DOHH2 (cell line): ENCODE measurements around the gene NHERF2.

Source experiments
- H3F3A ChIP-seq: fragments of 200-600 bp; sonication (generic), shearing (Covaris generic); 2 replicates; pipeline ENCODE4 v1.6.0; 2016; ENCODE audit warnings: antibody characterized with exemption, mild to moderate bottlenecking; ENCODE audit not compliant: control insufficient read depth, insufficient read depth
- H3K27ac ChIP-seq: fragments of 200-600 bp; sonication (generic); 2 replicates; pipeline ENCODE4 v1.5.1; 2014; ENCODE audit warnings: low read depth, mild to moderate bottlenecking, low read length, moderate library complexity
- H3K27me3 ChIP-seq: fragments of 200-600 bp; sonication (generic); 2 replicates; pipeline ENCODE4 v1.6.1; 2014; ENCODE audit warnings: mild to moderate bottlenecking, low read length, mixed read lengths; ENCODE audit not compliant: control insufficient read depth
- H3K36me3 ChIP-seq: fragments of 200-600 bp; sonication (generic); 2 replicates; pipeline ENCODE4 v1.6.1; 2014; ENCODE audit warnings: mild to moderate bottlenecking, low read length, moderate library complexity, mixed read lengths; ENCODE audit not compliant: control insufficient read depth
- H3K4me1 ChIP-seq: fragments of 200-600 bp; sonication (generic); 2 replicates; pipeline ENCODE4 v1.6.1; 2014; ENCODE audit warnings: mild to moderate bottlenecking, low read length, mixed read lengths; ENCODE audit not compliant: control insufficient read depth
- H3K4me2 ChIP-seq: fragments of 200-600 bp; sonication (generic); 2 replicates; pipeline ENCODE4 v1.6.0; 2014; ENCODE audit warnings: mild to moderate bottlenecking, low read length, moderate library complexity
- H3K4me3 ChIP-seq: fragments of 200-600 bp; sonication (generic); 2 replicates; pipeline ENCODE4 v1.5.1; 2014; ENCODE audit warnings: mild to moderate bottlenecking, low read length, mixed read lengths
- H3K79me2 ChIP-seq: fragments of 200-600 bp; sonication (generic); 2 replicates; pipeline ENCODE4 v1.6.1; 2014; ENCODE audit warnings: mild to moderate bottlenecking, low read length, mixed read lengths; ENCODE audit not compliant: control insufficient read depth
- H3K9me2 ChIP-seq: fragments of 200-600 bp; sonication (generic); replicated peaks from 2 replicates; pipeline ENCODE4 v1.6.1; 2014; ENCODE audit warnings: mild to moderate bottlenecking, low read length, mixed read lengths; ENCODE audit not compliant: control insufficient read depth
- H3K9me3 ChIP-seq: fragments of 200-600 bp; sonication (generic); 2 replicates; pipeline ENCODE4 v1.6.1; 2014; ENCODE audit warnings: antibody characterized with exemption, low read length, mixed read lengths; ENCODE audit not compliant: control insufficient read depth, insufficient read depth
- H4K20me1 ChIP-seq: fragments of 200-600 bp; sonication (generic); 2 replicates; pipeline ENCODE4 v1.6.0; 2014; ENCODE audit warnings: low read depth, mild to moderate bottlenecking, antibody characterized with exemption, low read length, moderate library complexity; ENCODE audit not compliant: control insufficient read depth, insufficient read depth
- EZH2phosphoT487 ChIP-seq: fragments of 200-600 bp; sonication (generic); IDR thresholded peaks from 2 replicates; pipeline ENCODE4 v1.6.1; 2017; ENCODE audit warnings: borderline replicate concordance, mild to moderate bottlenecking, antibody characterized with exemption, low read length, moderate library complexity, mixed read lengths
- TF ChIP-seq, protein P1 (sequence below): fragments of 200-600 bp; sonication (generic); IDR thresholded peaks from one replicate; pipeline ENCODE4 v1.5.1; 2014; ENCODE audit warnings: antibody characterized with exemption, mild to moderate bottlenecking, low read depth, low read length; ENCODE audit not compliant: poor library complexity, severe bottlenecking

Gene NHERF2

DNA sequence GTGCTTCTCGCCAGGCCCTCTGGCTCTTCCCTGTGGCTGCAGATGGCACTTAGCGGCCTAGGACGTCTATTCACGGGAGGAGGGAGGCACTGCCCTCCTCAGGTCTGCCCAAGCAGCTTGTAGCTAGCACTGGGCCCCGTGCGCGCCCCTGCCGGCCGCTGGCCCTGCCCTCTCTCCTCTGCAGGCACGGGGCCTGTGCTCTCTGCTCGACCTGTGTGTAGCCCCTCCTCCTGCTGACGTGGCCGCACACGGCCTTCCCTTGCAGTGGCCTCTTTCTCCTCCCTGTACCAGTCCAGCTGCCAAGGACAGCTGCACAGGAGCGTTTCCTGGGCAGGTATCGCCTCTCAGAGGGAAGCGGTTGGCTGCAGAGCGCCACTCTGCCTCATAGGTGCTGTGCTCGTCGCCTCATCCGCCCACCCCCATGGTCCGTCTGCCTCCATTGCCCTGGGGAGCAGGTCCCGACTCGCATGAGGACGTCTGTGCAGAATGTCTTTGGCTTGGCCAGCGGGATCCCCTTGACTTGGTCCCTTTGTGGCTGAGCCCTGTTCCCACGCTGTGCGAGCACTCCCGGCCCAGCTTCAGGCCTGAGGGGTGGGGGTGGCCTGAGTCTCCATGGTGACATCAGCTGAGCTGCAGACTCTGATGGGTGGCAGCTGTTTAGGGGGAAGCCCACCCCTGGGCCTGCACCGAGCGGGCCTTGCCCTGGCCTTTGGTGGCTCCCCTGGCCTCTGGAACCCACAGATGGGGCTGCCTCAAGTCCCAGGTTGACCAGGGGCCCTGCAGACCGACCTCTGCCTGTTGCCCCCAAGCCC lies 55.7 kb downstream of the NHERF2 start:
- Histone ChIP-seq H3K79me2 (no peaks in the 10 kb centered on the region), H3K4me1 (peaks cover 6% of the 10 kb centered on the region), H3K9me3 (no peaks in the 10 kb centered on the region), H3K27me3 (no peaks in the 10 kb centered on the region), H4K20me1 (no peaks in the 10 kb centered on the region), H3K9me2 (no peaks in the 10 kb centered on the region), H3K27ac (no peak overlapping the region), H3F3A (no peaks in the 10 kb centered on the region), H3K36me3 (peaks cover 19% of the 10 kb centered on the region), H3K4me3 (no peak overlapping the region), H3K4me2 (no peak overlapping the region)
- TF ChIP-seq, protein P1, sequence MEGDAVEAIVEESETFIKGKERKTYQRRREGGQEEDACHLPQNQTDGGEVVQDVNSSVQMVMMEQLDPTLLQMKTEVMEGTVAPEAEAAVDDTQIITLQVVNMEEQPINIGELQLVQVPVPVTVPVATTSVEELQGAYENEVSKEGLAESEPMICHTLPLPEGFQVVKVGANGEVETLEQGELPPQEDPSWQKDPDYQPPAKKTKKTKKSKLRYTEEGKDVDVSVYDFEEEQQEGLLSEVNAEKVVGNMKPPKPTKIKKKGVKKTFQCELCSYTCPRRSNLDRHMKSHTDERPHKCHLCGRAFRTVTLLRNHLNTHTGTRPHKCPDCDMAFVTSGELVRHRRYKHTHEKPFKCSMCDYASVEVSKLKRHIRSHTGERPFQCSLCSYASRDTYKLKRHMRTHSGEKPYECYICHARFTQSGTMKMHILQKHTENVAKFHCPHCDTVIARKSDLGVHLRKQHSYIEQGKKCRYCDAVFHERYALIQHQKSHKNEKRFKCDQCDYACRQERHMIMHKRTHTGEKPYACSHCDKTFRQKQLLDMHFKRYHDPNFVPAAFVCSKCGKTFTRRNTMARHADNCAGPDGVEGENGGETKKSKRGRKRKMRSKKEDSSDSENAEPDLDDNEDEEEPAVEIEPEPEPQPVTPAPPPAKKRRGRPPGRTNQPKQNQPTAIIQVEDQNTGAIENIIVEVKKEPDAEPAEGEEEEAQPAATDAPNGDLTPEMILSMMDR: no peak
- TF ChIP-seq EZH2phosphoT487: no peak

DNA sequence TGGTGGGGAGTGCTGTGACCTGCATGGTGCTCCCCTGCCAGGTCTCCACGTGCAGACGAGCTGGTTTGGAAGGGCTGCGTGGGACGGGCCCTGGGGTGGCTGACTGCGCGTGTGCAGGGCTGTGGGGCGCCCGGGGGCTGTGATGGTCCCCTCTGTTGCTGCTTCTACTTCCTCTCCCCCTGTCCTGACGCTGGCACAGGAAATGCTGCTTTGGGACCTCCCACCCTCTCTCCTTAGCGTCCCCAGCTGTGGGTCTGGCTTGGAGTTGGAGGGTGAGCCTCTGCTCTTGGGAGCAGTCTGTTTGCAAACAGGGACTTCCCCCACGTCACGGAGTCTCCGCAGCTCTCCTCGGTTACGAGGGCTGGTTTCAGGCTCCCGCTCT lies 56.3 kb downstream of the NHERF2 start:
- H3K4me1 ChIP-seq: peaks cover 6% of the 10 kb centered on the region
- no peaks in the 10 kb centered on the region for H3K9me2 ChIP-seq
- H3K4me3 ChIP-seq: no peak overlapping the region
- no peaks in the 10 kb centered on the region for H3K27me3 ChIP-seq
- H3F3A ChIP-seq: no peaks in the 10 kb centered on the region
- H3K36me3 ChIP-seq: peaks cover 22% of the 10 kb centered on the region
- H3K9me3 ChIP-seq: no peaks in the 10 kb centered on the region
- TF ChIP-seq EZH2phosphoT487: no peak
- TF ChIP-seq, protein P1: no peak
- H4K20me1 ChIP-seq: no peaks in the 10 kb centered on the region
- H3K4me2 ChIP-seq: no peak overlapping the region
- no peak overlapping the region for H3K27ac ChIP-seq
- no peaks in the 10 kb centered on the region for H3K79me2 ChIP-seq

DNA sequence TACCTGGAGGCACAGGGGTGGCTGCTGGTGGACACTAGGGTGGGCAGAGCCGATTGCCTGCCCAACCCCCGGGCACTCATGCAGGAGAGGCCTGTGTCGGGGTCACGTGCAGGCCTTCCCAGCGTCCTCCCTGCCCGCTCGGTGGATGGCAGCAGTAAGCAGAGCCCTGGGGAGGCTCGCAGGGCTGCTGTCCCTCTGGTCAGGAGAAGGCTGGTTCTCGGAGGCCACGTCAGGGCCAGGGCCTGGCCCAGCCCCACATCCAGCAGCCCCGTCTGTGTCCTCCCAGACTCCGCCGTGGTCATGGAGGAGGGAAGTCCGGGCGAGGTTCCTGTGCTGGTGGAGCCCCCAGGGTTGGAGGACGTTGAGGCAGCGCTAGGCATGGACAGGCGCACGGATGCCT lies 56.7 kb downstream of the NHERF2 start:
- Histone ChIP-seq H3K4me3 (no peak overlapping the region), H3K4me2 (no peak overlapping the region)

More for the DNA sequence above, 56.7 kb downstream of the NHERF2 start:
- Histone ChIP-seq H3K9me2 (no peaks in the 10 kb centered on the region), H4K20me1 (no peaks in the 10 kb centered on the region), H3K27ac (no peak overlapping the region), H3K27me3 (no peaks in the 10 kb centered on the region), H3K79me2 (no peaks in the 10 kb centered on the region), H3K36me3 (peaks cover 22% of the 10 kb centered on the region), H3F3A (no peaks in the 10 kb centered on the region), H3K4me1 (peaks cover 6% of the 10 kb centered on the region), H3K9me3 (no peaks in the 10 kb centered on the region)
- no peak for TF ChIP-seq EZH2phosphoT487
- TF ChIP-seq, protein P1: no peak
